ENCODE results near the gene AGBL4.

DNA sequence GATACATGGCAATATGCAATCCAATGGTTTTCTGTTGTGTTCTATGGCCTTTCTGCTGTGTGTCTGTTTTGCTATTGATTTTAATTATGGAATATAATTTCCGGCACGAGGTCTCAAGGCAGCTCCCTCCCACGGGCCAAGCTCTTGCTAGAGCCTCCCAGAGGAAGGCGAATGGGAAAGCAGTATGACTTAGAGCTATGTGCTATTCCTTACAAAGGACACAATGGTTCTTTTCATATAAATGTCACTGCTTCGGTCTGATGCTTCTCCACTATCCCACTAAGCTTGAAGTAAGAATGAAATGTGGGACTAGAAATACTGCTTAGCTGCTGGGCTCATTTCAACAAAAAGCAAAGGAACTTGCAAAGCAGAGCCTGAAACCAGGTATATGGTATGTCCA lies 924.9 kb downstream of the AGBL4 start:
- TF ChIP-seq, protein P1, sequence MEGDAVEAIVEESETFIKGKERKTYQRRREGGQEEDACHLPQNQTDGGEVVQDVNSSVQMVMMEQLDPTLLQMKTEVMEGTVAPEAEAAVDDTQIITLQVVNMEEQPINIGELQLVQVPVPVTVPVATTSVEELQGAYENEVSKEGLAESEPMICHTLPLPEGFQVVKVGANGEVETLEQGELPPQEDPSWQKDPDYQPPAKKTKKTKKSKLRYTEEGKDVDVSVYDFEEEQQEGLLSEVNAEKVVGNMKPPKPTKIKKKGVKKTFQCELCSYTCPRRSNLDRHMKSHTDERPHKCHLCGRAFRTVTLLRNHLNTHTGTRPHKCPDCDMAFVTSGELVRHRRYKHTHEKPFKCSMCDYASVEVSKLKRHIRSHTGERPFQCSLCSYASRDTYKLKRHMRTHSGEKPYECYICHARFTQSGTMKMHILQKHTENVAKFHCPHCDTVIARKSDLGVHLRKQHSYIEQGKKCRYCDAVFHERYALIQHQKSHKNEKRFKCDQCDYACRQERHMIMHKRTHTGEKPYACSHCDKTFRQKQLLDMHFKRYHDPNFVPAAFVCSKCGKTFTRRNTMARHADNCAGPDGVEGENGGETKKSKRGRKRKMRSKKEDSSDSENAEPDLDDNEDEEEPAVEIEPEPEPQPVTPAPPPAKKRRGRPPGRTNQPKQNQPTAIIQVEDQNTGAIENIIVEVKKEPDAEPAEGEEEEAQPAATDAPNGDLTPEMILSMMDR (conservative IDR thresholded peaks at IDR 0.05; ENCODE audit: low read depth, low read length) = no peak
- no peak for TF ChIP-seq EZH2 (IDR thresholded peaks at IDR 0.05; ENCODE audit: low read length, unreplicated experiment)
